HK-2 (cell line): ENCODE data around the gene SPTBN4.
"Not testable (repeated sequence)": the region's sequence is repeated elsewhere in the genome, so short reads cannot be mapped to it uniquely, and the experiment has no call there.

Source experiments
- DNase-seq: peaks from one replicate; pipeline ENCODE4 v3.0.0-alpha.2; 2018; ENCODE audit not compliant: unreplicated experiment

The SPTBN4 gene

GRCh38 chr19:40441719-40442253 lies 25.0 kb upstream of the SPTBN4 start:
- DNase-seq: no peak

- no peak for DNase-seq
Observed at GRCh38 chr19:40442328-40443130, 24.3 kb upstream of the SPTBN4 start.

DNA sequence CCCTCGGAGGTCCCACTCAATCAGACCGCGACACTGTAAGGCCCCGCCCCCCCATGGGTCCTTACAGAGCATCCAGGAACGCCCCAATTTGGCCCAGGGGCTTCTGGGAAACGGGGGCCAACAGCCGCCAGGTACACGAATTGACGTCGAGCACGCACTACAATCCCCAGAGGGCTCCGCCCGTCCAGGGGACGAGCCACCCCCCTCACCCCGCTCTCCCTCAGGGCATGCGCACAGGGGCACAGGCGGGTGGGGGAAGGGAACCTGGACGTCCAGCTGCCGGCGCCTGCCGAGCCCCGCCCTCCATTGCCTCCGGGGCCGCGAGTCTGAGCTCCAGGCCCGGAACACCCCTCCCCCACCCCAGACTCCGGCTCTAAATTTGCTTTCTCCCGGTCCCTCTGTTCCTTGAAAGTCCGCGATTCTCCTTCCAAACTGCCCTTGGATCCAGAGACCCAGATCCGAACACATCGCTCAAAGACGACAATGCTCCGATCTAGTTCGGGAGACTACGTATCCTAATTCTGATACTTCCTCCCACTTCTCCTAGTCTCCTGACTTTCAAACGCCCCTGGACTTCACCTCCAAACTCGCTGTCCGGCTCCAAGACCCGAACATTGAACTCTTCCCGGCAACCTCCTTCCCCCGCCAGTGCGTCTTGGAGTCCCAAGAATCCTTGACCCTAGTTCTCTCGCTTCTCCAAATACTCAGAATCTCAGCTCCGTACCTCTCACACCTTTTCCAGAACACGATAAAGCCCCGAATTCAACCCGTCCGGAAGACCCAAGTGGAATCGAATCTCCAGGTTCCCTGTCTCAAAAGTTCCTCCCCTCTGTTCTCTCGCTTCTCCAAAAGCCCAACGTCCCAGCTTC lies 23.4 kb upstream of the SPTBN4 start:
- peak; percentile 99 for DNase-seq

- DNase-seq: peak; percentile 95
Observed at GRCh38 chr19:40444000-40444824, 22.6 kb upstream of the SPTBN4 start, which contains the start of gene SERTAD3. Gene SERTAD3 (minus strand): TSS chr19:40444335. CDS start chr19:40442080, 2,255 bp downstream.

- DNase-seq: no peak
Observed at GRCh38 chr19:40444825-40445312, 21.9 kb upstream of the SPTBN4 start.

GRCh38 chr19:40445780-40446262 lies 21.0 kb upstream of the SPTBN4 start:
- no peak for DNase-seq

DNA sequence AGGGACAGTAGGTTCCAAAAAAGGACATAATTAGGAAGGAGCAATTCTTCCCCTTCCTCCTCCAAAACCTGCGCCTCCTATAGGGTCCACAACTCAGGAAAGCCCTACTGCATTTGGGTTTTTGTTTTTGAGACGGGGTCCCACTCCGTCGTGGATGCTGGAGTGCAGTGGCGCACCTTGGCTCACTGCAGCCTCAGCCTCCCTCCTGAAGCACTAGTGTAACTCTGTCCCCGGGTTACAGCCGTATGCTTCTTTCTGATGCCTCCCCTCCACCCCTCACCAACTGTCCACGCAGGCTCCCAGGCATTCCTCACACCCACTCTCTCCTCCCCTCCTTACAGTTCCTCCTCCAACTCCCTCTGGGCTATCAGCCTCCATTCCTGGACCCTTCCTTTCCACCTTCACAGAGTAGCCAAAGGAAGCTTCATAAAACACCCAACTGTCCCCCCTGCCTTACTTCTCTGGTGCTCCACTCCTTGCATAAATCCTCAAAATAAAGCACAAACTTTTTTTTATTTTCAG lies 20.5 kb upstream of the SPTBN4 start:
- no peak for DNase-seq

- no peak for DNase-seq
Observed at GRCh38 chr19:40449506-40449905, 17.3 kb upstream of the SPTBN4 start.

DNA sequence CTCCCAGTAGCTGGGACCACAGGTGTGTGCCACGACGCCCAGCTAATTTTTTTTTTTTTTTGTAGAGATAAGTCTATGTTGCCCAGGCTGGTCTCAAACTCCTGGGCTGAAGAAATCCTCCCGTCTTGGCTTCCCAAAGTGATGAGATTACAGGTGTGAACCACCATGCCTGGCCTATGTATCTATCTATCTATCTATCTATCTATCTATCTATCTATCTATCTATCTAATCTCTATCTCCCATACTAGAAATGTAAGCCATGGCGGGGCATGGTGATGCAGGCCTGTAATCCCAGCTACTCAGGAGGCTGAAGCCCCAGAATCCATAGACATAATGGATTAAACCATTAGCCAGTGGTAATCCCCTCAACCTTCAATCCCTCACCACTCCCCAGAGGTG lies 16.1 kb upstream of the SPTBN4 start:
- DNase-seq: no peak

- no peak for DNase-seq
Observed at GRCh38 chr19:40452016-40452415, 14.8 kb upstream of the SPTBN4 start.

DNA sequence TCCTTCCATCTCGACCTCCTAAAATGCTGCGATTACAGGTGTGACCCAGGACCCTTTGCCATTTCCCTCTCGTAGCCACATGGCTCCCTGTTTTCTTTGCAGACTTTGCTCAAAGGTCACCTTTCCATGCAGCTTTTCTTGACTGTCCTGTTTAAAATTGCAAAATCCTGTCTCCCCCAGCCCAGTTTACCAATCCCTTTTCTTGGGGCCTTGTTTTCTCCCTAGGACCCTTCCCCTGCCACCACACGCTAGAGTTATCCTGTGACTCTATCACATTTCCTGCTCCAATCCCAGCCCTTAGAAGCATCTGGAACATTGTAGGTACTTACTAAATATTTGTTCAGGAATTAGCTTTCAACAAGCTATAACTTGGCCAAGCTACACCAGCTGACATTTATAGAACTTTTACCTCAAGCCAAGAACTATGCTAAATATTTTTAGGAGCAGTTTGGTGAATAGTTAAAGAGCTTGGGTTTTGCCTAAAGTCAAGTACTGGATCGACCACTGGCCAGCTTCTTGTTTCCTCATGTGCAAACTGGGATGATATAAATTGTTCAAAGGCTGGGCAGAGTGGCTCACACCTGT lies 13.6 kb upstream of the SPTBN4 start:
- DNase-seq: no peak

DNA sequence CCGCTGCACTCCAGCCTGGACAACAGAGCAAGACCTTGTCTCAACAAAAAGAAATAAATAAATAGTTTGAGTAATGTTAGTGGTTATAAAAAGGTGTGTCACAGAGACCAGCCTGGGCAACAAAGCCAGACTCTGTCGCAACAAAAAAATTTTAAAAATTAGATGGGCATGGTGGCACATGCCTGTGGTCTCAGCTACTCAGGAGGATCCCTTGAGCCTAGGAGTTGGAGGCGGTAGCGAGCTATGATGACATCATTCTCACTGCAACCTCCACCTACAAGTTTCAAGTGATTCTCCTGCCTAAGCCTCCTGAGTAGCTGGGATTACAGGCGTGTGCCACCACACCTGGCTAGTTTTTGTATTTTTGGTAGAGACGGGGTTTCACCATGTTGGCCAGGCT lies 12.9 kb upstream of the SPTBN4 start:
- DNase-seq: not testable (repeated sequence)

DNA sequence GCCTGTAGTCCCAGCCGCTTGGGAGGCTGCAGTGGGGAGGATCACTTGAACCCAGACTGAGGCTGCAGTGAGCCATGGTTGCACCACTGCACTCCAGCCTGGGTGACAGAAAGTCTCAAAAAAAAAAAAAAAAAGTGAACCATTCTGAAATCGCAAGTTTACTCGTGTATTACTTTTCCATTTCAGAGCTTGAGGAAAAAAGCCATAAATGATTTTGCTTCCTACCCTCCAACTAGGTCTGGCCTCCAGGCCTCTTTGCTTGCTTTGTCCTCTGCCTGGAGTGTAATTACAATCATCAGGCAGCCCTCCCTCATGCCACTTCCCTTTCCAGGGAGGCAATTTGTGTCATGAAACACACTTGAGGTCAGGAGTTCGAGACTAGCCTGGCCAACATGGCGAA lies 9.8 kb upstream of the SPTBN4 start:
- no peak for DNase-seq

DNA sequence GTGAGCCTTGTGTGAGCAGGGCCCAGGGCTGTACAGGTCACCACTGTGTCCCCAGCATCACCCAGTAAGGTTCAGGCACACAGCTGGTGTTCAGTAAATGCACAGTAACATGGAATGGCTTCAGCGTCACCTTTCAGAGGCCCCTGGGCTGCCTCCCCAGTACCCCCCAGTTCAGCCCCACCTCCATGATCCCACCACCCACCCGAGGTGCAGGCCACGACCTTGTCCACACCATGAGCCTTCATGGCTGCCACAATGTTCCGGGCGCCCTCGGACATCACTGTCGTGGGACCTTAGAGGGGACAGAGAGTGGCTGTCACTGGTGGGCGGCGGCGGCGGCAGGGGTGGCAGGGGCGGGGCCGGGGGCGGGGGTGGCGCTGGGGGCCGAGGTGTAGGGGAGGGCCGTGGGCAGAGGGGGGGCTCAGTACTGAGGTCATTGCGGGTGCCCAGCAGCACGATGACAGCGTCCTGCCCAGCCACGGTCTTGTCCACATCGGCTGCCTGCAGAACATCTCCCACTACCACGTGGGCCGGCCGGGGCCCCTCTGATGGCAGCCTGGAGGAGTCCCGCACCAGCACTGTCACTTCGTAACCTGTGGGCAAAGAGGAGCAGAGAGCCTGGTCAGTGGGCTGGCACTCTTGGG lies 8.7 kb upstream of the SPTBN4 start:
- DNase-seq: no peak

- DNase-seq: no peak
Observed at GRCh38 chr19:40458597-40458974, 8.2 kb upstream of the SPTBN4 start.

GRCh38 chr19:40460185-40460584 lies 6.6 kb upstream of the SPTBN4 start:
- DNase-seq: no peak

DNA sequence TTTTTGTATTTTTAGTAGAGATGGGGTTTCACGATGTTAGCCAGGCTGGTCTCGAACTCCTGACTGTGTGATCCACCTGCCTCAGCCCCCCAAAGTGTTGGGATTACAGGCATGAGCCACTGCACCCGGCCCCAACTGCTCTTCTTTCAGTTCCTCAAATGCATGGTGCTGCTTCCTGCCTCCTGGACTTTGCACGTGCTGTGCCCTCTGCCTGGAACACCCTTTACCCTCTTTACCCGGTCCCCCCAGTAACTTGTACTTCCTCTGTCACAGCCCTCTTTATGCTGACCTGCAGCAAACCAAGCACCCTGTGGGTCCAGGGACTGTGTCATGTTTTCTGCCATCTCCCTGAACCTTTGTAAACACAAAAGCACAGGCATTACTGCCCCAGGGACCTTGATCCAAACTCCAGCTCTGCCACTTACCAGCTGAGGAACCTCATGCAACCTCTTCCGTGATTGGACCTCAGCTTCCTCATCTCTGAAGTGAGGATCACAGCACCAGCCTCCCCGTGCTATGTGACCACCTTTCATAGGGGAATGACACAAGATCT lies 5.1 kb upstream of the SPTBN4 start:
- DNase-seq: no peak

DNA sequence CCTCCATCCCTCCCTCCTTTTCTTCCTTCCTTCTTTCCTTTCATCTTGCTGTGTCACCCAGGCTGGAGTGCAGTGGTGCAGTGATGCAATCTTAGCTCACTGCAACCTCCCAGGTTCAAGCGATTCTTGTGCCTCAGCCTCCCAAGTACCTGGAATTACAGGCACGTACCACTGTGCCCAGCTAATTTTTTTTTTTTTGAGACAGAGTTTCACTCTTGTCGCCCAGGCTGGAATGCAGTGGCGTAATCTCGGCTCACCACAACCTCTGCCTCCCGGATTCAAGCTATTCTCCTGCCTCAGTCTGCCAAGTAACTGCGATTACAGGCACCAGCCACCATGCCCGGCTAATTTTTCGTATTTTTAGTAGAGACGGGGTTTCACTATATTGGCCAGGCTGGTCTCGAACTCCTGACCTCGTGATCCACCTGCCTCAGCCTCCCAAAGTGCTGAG lies 3.2 kb upstream of the SPTBN4 start:
- peak; percentile 41 for DNase-seq

- DNase-seq: peak; percentile 89
Observed at GRCh38 chr19:40464059-40465024, 2.5 kb upstream of the SPTBN4 start.
